Hepatocyte (in vitro differentiated cells): ENCODE measurements around the gene SIGLEC12. TPM values are rescaled to one million over a fixed set of nuclear protein-coding genes. Genes with fewer than 3 reads are reported as not detected.
"Not testable (repeated sequence)": the region's sequence is repeated elsewhere in the genome, so short reads cannot be mapped to it uniquely, and the experiment has no call there.

Source experiments
- DNase-seq: peaks from one replicate; pipeline ENCODE4 v3.0.0-alpha.2; 2016; ENCODE audit warnings: low spot score
- H2AFZ ChIP-seq: fragments of 200-600 bp; sonication (generic); 2 replicates; pipeline ENCODE4 v1.6.0; 2016; ENCODE audit warnings: antibody characterized with exemption, mild to moderate bottlenecking
- H3K27ac ChIP-seq: fragments of 200-600 bp; sonication (generic); 2 replicates; pipeline ENCODE4 v1.5.1; 2016; ENCODE audit warnings: mild to moderate bottlenecking
- H3K27me3 ChIP-seq: fragments of 200-600 bp; sonication (generic); 2 replicates; pipeline ENCODE4 v1.6.1; 2016
- H3K36me3 ChIP-seq: fragments of 200-600 bp; sonication (generic); replicated peaks from 2 replicates; pipeline ENCODE4 v1.5.1; 2016; ENCODE audit warnings: low read depth; ENCODE audit not compliant: insufficient read depth
- H3K4me1 ChIP-seq: fragments of 200-600 bp; sonication (generic); 2 replicates; pipeline ENCODE4 v1.5.1; 2016; ENCODE audit warnings: mild to moderate bottlenecking, moderate library complexity; ENCODE audit not compliant: insufficient read depth
- H3K4me2 ChIP-seq: fragments of 200-600 bp; sonication (generic); 2 replicates; pipeline ENCODE4 v1.6.0; 2016
- H3K4me3 ChIP-seq: fragments of 200-600 bp; sonication (generic); 2 replicates; pipeline ENCODE4 v1.5.1; 2016; ENCODE audit warnings: mild to moderate bottlenecking
- H3K79me2 ChIP-seq: fragments of 200-600 bp; sonication (generic); 2 replicates; pipeline ENCODE4 v1.6.0; 2017; ENCODE audit warnings: mild to moderate bottlenecking
- H3K9me2 ChIP-seq: fragments of 200-600 bp; sonication (generic); replicated peaks from 2 replicates; pipeline ENCODE4 v1.6.0; 2017; ENCODE audit warnings: mild to moderate bottlenecking; ENCODE audit not compliant: insufficient read depth
- H3K9me3 ChIP-seq: fragments of 200-600 bp; sonication (generic); 2 replicates; pipeline ENCODE4 v1.5.1; 2016; ENCODE audit warnings: low read depth, mild to moderate bottlenecking
- H4K20me1 ChIP-seq: fragments of 200-600 bp; sonication (generic); 2 replicates; pipeline ENCODE4 v1.6.0; 2016; ENCODE audit warnings: mild to moderate bottlenecking; ENCODE audit not compliant: insufficient read depth, poor library complexity, severe bottlenecking
- CTCF ChIP-seq: fragments of 200-600 bp; sonication (generic); IDR thresholded peaks from 2 replicates; pipeline ENCODE4 v1.5.1; 2016; ENCODE audit warnings: antibody characterized with exemption, mild to moderate bottlenecking; ENCODE audit not compliant: poor library complexity
- EZH2 ChIP-seq: fragments of 200-600 bp; sonication (generic); IDR thresholded peaks from 2 replicates; pipeline ENCODE4 v1.6.1; 2016; ENCODE audit warnings: antibody characterized with exemption, mild to moderate bottlenecking, borderline replicate concordance
- EZH2phosphoT487 ChIP-seq: fragments of 200-600 bp; sonication (generic); IDR thresholded peaks from one replicate; pipeline ENCODE4 v1.6.1; 2018; ENCODE audit warnings: antibody characterized with exemption, mild to moderate bottlenecking, low read depth, moderate library complexity; ENCODE audit not compliant: unreplicated experiment, severe bottlenecking
- WGBS: methylation state at CpG from one replicate; pipeline ENCODE4 v1.1.6; 2016; ENCODE audit warnings: low lambda C conversion rate; ENCODE audit errors: missing lambda C conversion rate; 5-methylcytosine and 5-hydroxymethylcytosine counted together
- polyA plus RNA-seq: library from polyadenylated mRNA; unstranded; fragments of >200 nt; fragmentation: Nextera tagmentation; extraction: Ambion mirVana; gene quantifications from 2 replicates; pipeline ENCODE4 v1.2.1, GENCODE V29; 2016
- total RNA-seq: library from RNA; depleted of rRNA; stranded (reverse); fragments of >200 nt; gene quantifications from 2 replicates; pipeline ENCODE4 v1.2.3, GENCODE V29; 2014

The SIGLEC12 gene
- total and polyA plus RNA-seq, 2 experiments from 2014 or later: 0.29 TPM; not detected in 1

- WGBS: 63% methylated on average over 13 of the region's 13 CpGs
- TF ChIP-seq CTCF (no peak), EZH2phosphoT487 (no peak), EZH2 (no peak)
- no peak for DNase-seq
Observed at GRCh38 chr19:51448411-51449016, 53.1 kb downstream of the SIGLEC12 start.

GRCh38 chr19:51448011-51448410, 53.6 kb downstream of the SIGLEC12 start:
- Histone ChIP-seq H3K9me2 (no peaks in the 10 kb centered on the region), H3K4me2 (no peak overlapping the region), H3K27me3 (no peaks in the 10 kb centered on the region), H3K27ac (no peak overlapping the region), H4K20me1 (no peaks in the 10 kb centered on the region), H2AFZ (no peak overlapping the region), H3K36me3 (no peaks in the 10 kb centered on the region), H3K4me3 (no peak overlapping the region), H3K4me1 (no peaks in the 10 kb centered on the region), H3K9me3 (no peaks in the 10 kb centered on the region), H3K79me2 (no peaks in the 10 kb centered on the region)
- no peak for DNase-seq
- TF ChIP-seq EZH2 (no peak), EZH2phosphoT487 (no peak), CTCF (no peak)
- 70% methylated on average over 7 of the region's 7 CpGs for WGBS

More at GRCh38 chr19:51448411-51449016, 53.1 kb downstream of the SIGLEC12 start:
- Histone ChIP-seq H2AFZ (no peak overlapping the region), H3K9me3 (no peaks in the 10 kb centered on the region), H3K9me2 (no peaks in the 10 kb centered on the region), H3K4me3 (no peak overlapping the region), H3K27me3 (no peaks in the 10 kb centered on the region), H3K4me2 (no peak overlapping the region), H4K20me1 (no peaks in the 10 kb centered on the region), H3K79me2 (no peaks in the 10 kb centered on the region), H3K36me3 (no peaks in the 10 kb centered on the region), H3K27ac (no peak overlapping the region), H3K4me1 (no peaks in the 10 kb centered on the region)

- 68% methylated on average over 3 of the region's 3 CpGs for WGBS
- not testable (repeated sequence) for H3K9me3 ChIP-seq, H4K20me1 ChIP-seq, H3K4me1 ChIP-seq, H2AFZ ChIP-seq, H3K79me2 ChIP-seq, H3K4me2 ChIP-seq, DNase-seq, H3K27ac ChIP-seq, H3K27me3 ChIP-seq, H3K9me2 ChIP-seq, H3K36me3 ChIP-seq, H3K4me3 ChIP-seq
Observed at GRCh38 chr19:51447510-51447909, 54.1 kb downstream of the SIGLEC12 start.

GRCh38 chr19:51441410-51442390, 59.9 kb downstream of the SIGLEC12 start:
- no peak overlapping the region for H3K4me3 ChIP-seq
- H2AFZ ChIP-seq: no peak overlapping the region
- no peaks in the 10 kb centered on the region for H3K79me2 ChIP-seq
- no peaks in the 10 kb centered on the region for H3K4me1 ChIP-seq
- H3K27ac ChIP-seq: no peak overlapping the region
- H3K9me3 ChIP-seq: no peaks in the 10 kb centered on the region
- no peak for DNase-seq
- no peaks in the 10 kb centered on the region for H3K9me2 ChIP-seq
- no peaks in the 10 kb centered on the region for H4K20me1 ChIP-seq
- no peaks in the 10 kb centered on the region for H3K36me3 ChIP-seq
- TF ChIP-seq CTCF (no peak), EZH2phosphoT487 (no peak)
- no peaks in the 10 kb centered on the region for H3K27me3 ChIP-seq
- WGBS: 79% methylated on average over 31 of the region's 31 CpGs
- H3K4me2 ChIP-seq: no peak overlapping the region
